Measurements from ENCODE around the gene SLC35A2. TPM values are rescaled to one million over a fixed set of nuclear protein-coding genes. Genes with fewer than 3 reads are reported as not detected.

SLC35A2 gene
- total and polyA plus RNA-seq, 2 of the 4 experiments (the other 2 are of a cell fraction): 10.8 to 48.3 TPM

DNA sequence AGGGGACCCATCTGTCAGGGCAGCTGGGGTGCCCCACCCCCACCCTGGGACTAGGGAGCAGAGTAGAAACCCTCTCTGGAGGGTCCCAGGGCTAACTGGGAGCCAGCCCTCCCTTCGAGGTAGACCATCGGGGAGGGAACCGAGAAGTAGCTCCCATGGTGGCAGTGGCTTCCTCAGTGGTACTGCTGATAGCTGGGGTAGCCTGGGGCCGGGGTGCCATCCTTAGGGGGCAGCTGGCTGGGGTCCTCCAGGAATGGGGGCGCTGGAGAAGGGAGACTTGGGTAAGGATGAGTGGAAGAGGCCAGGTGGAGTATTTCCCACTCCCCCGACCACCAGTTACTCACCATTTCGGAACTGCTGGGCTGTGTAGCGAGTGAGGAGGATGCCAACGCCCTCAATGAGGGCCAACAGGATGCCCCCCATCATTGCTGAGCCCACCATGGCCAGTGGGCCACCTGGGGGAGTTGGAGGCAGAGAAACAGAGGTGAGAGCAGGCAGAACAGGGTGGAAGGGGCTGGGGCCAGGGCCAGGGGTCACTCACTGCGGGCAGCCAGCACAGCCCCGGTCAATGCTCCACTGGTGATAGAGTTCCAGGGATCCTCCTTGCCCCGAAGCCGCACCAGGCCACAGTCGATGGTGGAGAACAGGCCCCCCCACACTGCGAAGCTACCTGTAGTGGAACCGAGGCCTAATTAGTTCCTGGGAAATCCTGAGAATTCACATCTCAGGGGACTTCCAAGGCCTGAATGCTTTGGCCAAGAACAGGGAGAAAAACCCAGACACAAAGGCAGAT is 17.7 kb downstream of the SLC35A2 start (continued):
- no peak for TF ChIP-seq RAD21 (IDR thresholded peaks at IDR 0.05; ENCODE audit: low read length)

DNA sequence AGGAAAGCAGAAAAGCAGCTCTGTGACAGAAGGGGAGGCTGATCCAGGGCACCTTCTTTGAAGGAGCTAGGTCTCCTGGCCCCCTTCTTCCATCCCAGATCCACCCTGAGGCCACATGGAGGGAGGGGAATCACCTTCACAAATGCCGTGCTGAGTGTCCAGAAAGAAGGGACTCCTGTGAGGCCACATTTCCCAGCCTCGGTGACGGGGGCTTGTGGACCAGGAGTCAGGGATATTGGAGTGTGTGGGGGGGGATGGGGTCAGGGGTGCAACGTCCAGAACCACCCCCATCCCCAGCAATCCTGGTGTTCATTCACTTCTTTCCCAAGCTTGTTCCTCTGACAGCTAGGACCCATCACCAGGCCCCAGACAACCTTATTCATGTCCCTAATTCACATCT is 18.6 kb downstream of the SLC35A2 start:
- Histone ChIP-seq H3K27ac (ENCODE audit: insufficient read depth, low read length) (no peak overlapping the region), H3K27me3 (ENCODE audit: control insufficient read depth, insufficient read depth, low read length) (no peaks in the 10 kb centered on the region), H3K79me1 (ENCODE audit: low read depth in 1 of 2, low read length in 2 of 2) (peaks cover 6 to 15% of the 10 kb centered on the region in 2 experiments; a peak in 3 of 4 replicates), H3K56ac (ENCODE audit: extremely low read depth, insufficient read depth, low read length) (no peak overlapping the region), H2BK5ac (ENCODE audit: low read depth, low read length, poor library complexity, severe bottlenecking) (no peak overlapping the region), H2BK15ac (ENCODE audit: low read depth, low read length) (no peak overlapping the region), H3K18ac (ENCODE audit: low read depth, low read length) (no peak overlapping the region), H4K8ac (ENCODE audit: low read depth in 2 of 2, low read length in 2 of 2) (no peak overlapping the region), H3K4me3 (ENCODE audit: insufficient read depth, low read depth, low read length) (no peak overlapping the region), H3K9ac (ENCODE audit: low read depth, low read length) (no peak overlapping the region), H2AFZ (replicated peaks; ENCODE audit: low read length, poor library complexity) (no peak overlapping the region), H4K20me1 (ENCODE audit: insufficient read depth, low read length) (peaks cover 5% of the 10 kb centered on the region; the same call in 1 of the 2 replicates), H2BK120ac (ENCODE audit: low read depth, low read length) (no peak overlapping the region), H3K14ac (replicated peaks; ENCODE audit: low read depth, low read length) (no peak overlapping the region), H3K23ac (ENCODE audit: low read depth, low read length) (no peak overlapping the region), H3K4me2 (ENCODE audit: low read depth, low read length) (no peak overlapping the region), H2AK9ac (replicated peaks; ENCODE audit: low read depth, low read length, poor library complexity) (no peak overlapping the region), H3K36me3 (ENCODE audit: control insufficient read depth, insufficient read depth, low read length) (no peaks in the 10 kb centered on the region), H3K4me1 (ENCODE audit: control insufficient read depth, insufficient read depth, low read length) (0 out of 2 replicates have a peak, but pooled peaks cover 2% of the 10 kb centered on the region), H3K9me3 (ENCODE audit: control insufficient read depth, insufficient read depth, low read length) (no peaks in the 10 kb centered on the region), H3K9me1 (ENCODE audit: insufficient read depth, low read length) (0 out of 2 replicates have a peak, but pooled peaks cover 7% of the 10 kb centered on the region), H2BK20ac (ENCODE audit: low read depth, low read length) (no peak overlapping the region), H4K91ac (ENCODE audit: insufficient read depth, low read depth, low read length) (no peak overlapping the region), H4K5ac (ENCODE audit: low read depth, low read length) (no peak overlapping the region), H2AK5ac (ENCODE audit: low read depth, low read length) (no peak overlapping the region), H3K4ac (ENCODE audit: low read depth, low read length) (no peak overlapping the region)
- DNase-seq: no peak
- in situ Hi-C loops (cut with MboI; ENCODE audit: low sequenced_read_pairs): no loop called here
- dilution Hi-C loops (cut with HindIII; ENCODE audit: low sequenced_read_pairs, unreplicated experiment): no loop called here
- no CpG with 5 or more reads among the region's 4 CpGs for WGBS, 2 experiments (ENCODE audit: extremely low coverage in 2 of 2, insufficient read length in 1 of 2)
- CTCF ChIA-PET: no interaction called here
- ATAC-seq (ENCODE audit: low read depth): no peak
- POLR2A ChIA-PET (ENCODE audit: unreplicated experiment): no interaction called here
- no TSS peak for BruUV-seq (replicated peaks)
- TF ChIP-seq POLR2A (IDR thresholded peaks at IDR 0.05; ENCODE audit: low read depth, low read length) (no peak), RCOR1 (IDR thresholded peaks at IDR 0.05; ENCODE audit: insufficient replicate concordance, low read length) (no peak)
- intact Hi-C loops (cut with micrococcal nuclease): no loop called here

Data from IMR-90 (cell line).